Smooth muscle cell (in vitro differentiated cells): ENCODE results near the gene SLC1A7. TPM values are rescaled to one million over a fixed set of nuclear protein-coding genes. Genes with fewer than 3 reads are reported as not detected.

Experiments used
- DNase-seq: peaks from one replicate; lab custom pipeline; 2025; ENCODE audit not compliant: unreplicated experiment; lab: John Stamatoyannopoulos, UW
- H2AFZ ChIP-seq: fragments of 200-600 bp; sonication (generic); 2 replicates; pipeline ENCODE4 v1.6.0; 2016; ENCODE audit warnings: antibody characterized with exemption, low read depth, mild to moderate bottlenecking
- H3F3A ChIP-seq: fragments of 200-600 bp; sonication (generic); 2 replicates; pipeline ENCODE4 v1.6.0; 2017; ENCODE audit warnings: antibody characterized with exemption, low read depth
- H3K27ac ChIP-seq: fragments of 200-600 bp; sonication (generic); 2 replicates; pipeline ENCODE4 v1.5.1; 2016; ENCODE audit warnings: low read depth, mild to moderate bottlenecking
- H3K27me3 ChIP-seq: fragments of 200-600 bp; sonication (generic); 2 replicates; pipeline ENCODE4 v1.6.1; 2016; ENCODE audit warnings: low read depth, mild to moderate bottlenecking
- H3K36me3 ChIP-seq: fragments of 200-600 bp; sonication (generic); 2 replicates; pipeline ENCODE4 v1.5.1; 2016; ENCODE audit warnings: low read depth
- H3K4me1 ChIP-seq: fragments of 200-600 bp; sonication (generic); 2 replicates; pipeline ENCODE4 v1.5.1; 2016; ENCODE audit warnings: low read depth
- H3K4me2 ChIP-seq: fragments of 200-600 bp; sonication (generic); 2 replicates; pipeline ENCODE4 v1.6.0; 2016; ENCODE audit warnings: mild to moderate bottlenecking
- H3K4me3 ChIP-seq: fragments of 200-600 bp; sonication (generic); 2 replicates; pipeline ENCODE4 v1.5.1; 2016; ENCODE audit warnings: mild to moderate bottlenecking
- H3K79me2 ChIP-seq: fragments of 200-600 bp; sonication (generic); 2 replicates; pipeline ENCODE4 v1.6.0; 2016; ENCODE audit warnings: low read depth, mild to moderate bottlenecking
- H3K9ac ChIP-seq: fragments of 200-600 bp; sonication (generic); 2 replicates; pipeline ENCODE4 v1.6.0; 2016; ENCODE audit warnings: low read depth
- H3K9me3 ChIP-seq: fragments of 200-600 bp; sonication (generic); replicated peaks from 2 replicates; pipeline ENCODE4 v1.5.1; 2016; ENCODE audit warnings: low read depth
- H4K20me1 ChIP-seq: fragments of 200-600 bp; sonication (generic); 2 replicates; pipeline ENCODE4 v1.6.0; 2016; ENCODE audit warnings: low read depth
- WGBS: methylation state at CpG from one replicate; pipeline ENCODE4 v1.1.7; 2016; ENCODE audit warnings: low lambda C conversion rate; 5-methylcytosine and 5-hydroxymethylcytosine counted together
- polyA plus RNA-seq: library from polyadenylated mRNA; unstranded; fragments of >200 nt; fragmentation: Nextera tagmentation; extraction: Ambion mirVana; gene quantifications from 2 replicates; pipeline ENCODE4 v1.2.1, GENCODE V29; 2016
- total RNA-seq: library from RNA; depleted of rRNA; stranded (reverse); fragments of >200 nt; gene quantifications from 2 replicates; pipeline ENCODE4 v1.2.3, GENCODE V29; 2014
- TF ChIP-seq, protein P1 (sequence below): fragments of 200-600 bp; sonication (generic); IDR thresholded peaks from 2 replicates; pipeline ENCODE4 v1.5.1; 2017; ENCODE audit warnings: borderline replicate concordance, mild to moderate bottlenecking, antibody characterized with exemption; ENCODE audit not compliant: insufficient read depth, poor library complexity, severe bottlenecking

Gene SLC1A7
- total RNA-seq = not detected in 2 replicates
- 0.05 and 0.53 TPM in 2 replicates for polyA plus RNA-seq

DNA sequence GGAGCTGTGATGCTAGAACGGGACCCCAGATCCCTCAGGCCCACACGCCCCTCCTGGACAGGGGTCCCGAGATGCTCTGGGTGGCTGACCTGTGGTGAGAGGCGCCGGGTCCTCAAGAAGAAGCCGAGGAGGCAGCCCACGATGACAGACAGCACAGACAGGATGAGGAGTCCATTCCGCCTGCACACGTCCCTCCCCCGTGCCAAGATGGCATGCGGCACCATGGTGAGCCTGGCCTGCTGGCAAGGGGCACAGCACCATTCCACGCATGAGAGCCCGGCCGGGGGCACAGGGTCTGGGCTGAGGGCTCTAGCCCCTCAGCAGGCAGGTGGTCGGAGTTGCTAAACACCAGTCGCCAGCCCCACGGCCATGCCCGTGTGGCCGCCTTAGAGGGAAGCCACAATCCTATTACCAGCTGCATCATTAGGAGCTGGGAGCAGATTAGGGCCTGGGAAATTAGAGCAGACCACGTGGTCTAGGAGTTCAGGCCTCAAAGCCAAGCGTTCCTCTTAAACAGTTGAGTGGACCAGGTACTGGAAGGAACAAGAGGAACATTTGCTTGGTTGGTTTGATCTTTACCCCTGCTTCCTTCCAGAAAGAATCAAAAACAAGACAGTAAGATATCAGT is at the start of gene SLC1A7:
Gene SLC1A7, minus strand, starts transcription at position 413 of the 628 bp plus-strand sequence. Its CDS starts 189 bp downstream, at position 224.
- Histone ChIP-seq H3K4me1 (peaks cover 11% of the 10 kb centered on the region), H4K20me1 (no peaks in the 10 kb centered on the region), H3K4me2 (no peak within 1 kb of the TSS), H3K9ac (no peak within 1 kb of the TSS), H3K36me3 (no peaks in the 10 kb centered on the region), H3K4me3 (no peak within 1 kb of the TSS), H3K9me3 (no peaks in the 10 kb centered on the region), H3K27me3 (no peaks in the 10 kb centered on the region), H3K27ac (no peak within 1 kb of the TSS), H3K79me2 (no peaks in the 10 kb centered on the region), H2AFZ (no peak within 1 kb of the TSS), H3F3A (peaks cover 13% of the 10 kb centered on the region)
- DNase-seq = no peak
- 92% methylated on average over 21 of the region's 21 CpGs for WGBS
- TF ChIP-seq, protein P1, sequence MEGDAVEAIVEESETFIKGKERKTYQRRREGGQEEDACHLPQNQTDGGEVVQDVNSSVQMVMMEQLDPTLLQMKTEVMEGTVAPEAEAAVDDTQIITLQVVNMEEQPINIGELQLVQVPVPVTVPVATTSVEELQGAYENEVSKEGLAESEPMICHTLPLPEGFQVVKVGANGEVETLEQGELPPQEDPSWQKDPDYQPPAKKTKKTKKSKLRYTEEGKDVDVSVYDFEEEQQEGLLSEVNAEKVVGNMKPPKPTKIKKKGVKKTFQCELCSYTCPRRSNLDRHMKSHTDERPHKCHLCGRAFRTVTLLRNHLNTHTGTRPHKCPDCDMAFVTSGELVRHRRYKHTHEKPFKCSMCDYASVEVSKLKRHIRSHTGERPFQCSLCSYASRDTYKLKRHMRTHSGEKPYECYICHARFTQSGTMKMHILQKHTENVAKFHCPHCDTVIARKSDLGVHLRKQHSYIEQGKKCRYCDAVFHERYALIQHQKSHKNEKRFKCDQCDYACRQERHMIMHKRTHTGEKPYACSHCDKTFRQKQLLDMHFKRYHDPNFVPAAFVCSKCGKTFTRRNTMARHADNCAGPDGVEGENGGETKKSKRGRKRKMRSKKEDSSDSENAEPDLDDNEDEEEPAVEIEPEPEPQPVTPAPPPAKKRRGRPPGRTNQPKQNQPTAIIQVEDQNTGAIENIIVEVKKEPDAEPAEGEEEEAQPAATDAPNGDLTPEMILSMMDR = no peak

DNA sequence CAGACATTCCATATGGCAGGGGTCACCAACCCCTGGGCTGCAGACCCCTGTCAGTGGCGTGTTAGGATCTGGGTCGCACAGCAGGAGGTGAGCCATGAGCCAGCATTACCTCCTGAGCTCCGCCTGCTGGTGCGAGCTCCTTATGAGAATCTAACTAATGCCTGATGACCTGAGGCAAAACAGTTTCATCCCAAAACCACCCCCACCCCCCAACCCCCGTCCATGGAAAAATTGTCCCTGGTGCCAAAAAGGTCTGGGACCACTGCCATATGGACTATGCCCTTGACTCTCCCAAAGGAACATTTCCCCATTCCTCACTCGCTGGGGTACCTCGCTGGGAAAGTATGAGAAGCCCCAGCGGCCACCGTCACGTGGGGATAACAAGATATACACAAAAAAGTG is 47.8 kb upstream of the SLC1A7 start:
- DNase-seq = no peak
- Histone ChIP-seq H3K27me3 (no peaks in the 10 kb centered on the region), H3K9ac (no peak overlapping the region), H3K79me2 (no peaks in the 10 kb centered on the region), H3K9me3 (no peaks in the 10 kb centered on the region), H3K4me1 (no peaks in the 10 kb centered on the region), H2AFZ (no peak overlapping the region), H3F3A (no peaks in the 10 kb centered on the region), H3K4me3 (no peak overlapping the region), H3K4me2 (no peak overlapping the region), H4K20me1 (no peaks in the 10 kb centered on the region), H3K36me3 (no peaks in the 10 kb centered on the region), H3K27ac (no peak overlapping the region)
- TF ChIP-seq, protein P1 = no peak
- 84% methylated on average over 10 of the region's 10 CpGs for WGBS

DNA sequence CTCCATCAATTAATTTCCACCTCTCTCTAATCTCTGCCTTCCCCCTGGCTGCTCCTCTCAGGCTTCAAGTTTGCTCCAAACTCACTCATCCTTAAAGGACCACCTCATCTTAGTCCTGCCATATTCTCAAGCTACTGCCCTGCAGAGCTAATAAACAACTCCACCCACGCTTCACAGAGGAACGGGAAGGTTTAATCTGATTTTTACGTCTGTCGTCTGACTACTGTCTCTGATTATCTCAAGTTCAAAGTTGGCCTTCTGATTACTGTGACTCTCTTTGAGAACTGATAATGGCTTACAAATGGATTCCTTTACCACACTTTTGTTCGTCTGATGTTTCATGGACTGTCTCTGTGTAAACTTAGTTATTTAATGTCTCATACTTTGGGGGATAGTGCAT is 46.6 kb upstream of the SLC1A7 start:
- 21% methylated on average over 5 of the region's 5 CpGs for WGBS
- Histone ChIP-seq H3K4me3 (no peak overlapping the region), H3K9ac (no peak overlapping the region), H3K27me3 (no peaks in the 10 kb centered on the region), H3K27ac (no peak overlapping the region), H4K20me1 (no peaks in the 10 kb centered on the region), H3K79me2 (no peaks in the 10 kb centered on the region), H2AFZ (peak overlapping the region; percentile 61), H3F3A (no peaks in the 10 kb centered on the region), H3K9me3 (no peaks in the 10 kb centered on the region), H3K4me1 (no peaks in the 10 kb centered on the region), H3K36me3 (no peaks in the 10 kb centered on the region), H3K4me2 (no peak overlapping the region)
- TF ChIP-seq, protein P1 = no peak
- DNase-seq = no peak

DNA sequence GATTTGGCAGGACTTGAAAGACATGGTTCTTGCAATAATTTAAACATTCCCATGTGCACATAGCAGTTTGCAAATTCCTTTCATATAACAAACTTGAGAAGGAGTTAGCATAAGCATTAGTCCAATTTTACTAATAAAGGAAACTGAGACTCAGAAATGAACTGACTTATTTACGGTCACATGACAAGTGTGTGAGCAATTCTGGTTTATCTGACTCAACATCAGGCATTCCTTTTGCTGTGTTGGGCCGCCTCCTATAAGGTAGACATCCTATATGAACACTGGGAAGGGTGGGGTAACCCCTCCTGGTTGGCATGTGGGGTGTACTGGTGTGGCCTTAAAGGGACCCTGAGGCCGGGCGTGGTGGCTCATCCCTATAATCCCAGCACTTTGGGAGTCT is 45.7 kb upstream of the SLC1A7 start:
- TF ChIP-seq, protein P1 = no peak
- H3K4me1 ChIP-seq = peaks cover 3% of the 10 kb centered on the region
- H3K36me3 ChIP-seq = no peaks in the 10 kb centered on the region
- H3K4me3 ChIP-seq = no peak overlapping the region
- H3K79me2 ChIP-seq = no peaks in the 10 kb centered on the region
- no peak overlapping the region for H3K9ac ChIP-seq
- no peaks in the 10 kb centered on the region for H3K9me3 ChIP-seq
- no peaks in the 10 kb centered on the region for H3K27me3 ChIP-seq
- H3F3A ChIP-seq = no peaks in the 10 kb centered on the region
- no peak overlapping the region for H2AFZ ChIP-seq
- no peak for DNase-seq
- 86% methylated on average over 4 of the region's 4 CpGs for WGBS
- H3K4me2 ChIP-seq = no peak overlapping the region
- no peak overlapping the region for H3K27ac ChIP-seq
- no peaks in the 10 kb centered on the region for H4K20me1 ChIP-seq
